SHP77 (cell line): Measurements from ENCODE around the gene CNPY1.
"Not testable (repeated sequence)": the region's sequence is repeated elsewhere in the genome, so short reads cannot be mapped to it uniquely, and the experiment has no call there.

ENCODE experiments used
- DNase-seq, 2 experiments: peaks; one replicate each; lab custom pipeline; 2025; lab: John Stamatoyannopoulos, UW

The CNPY1 gene

GRCh38 chr7:155578016-155578415, 31.7 kb upstream of the CNPY1 start:
- DNase-seq = no peak

- no peak for DNase-seq
Observed at GRCh38 chr7:155577509-155577905, 31.1 kb upstream of the CNPY1 start.

GRCh38 chr7:155576900-155577508, 30.6 kb upstream of the CNPY1 start:
- no peak for DNase-seq

- DNase-seq = no peak
Observed at GRCh38 chr7:155576416-155576815, 30.1 kb upstream of the CNPY1 start.

GRCh38 chr7:155574556-155575290, 28.4 kb upstream of the CNPY1 start:
- no peak for DNase-seq

GRCh38 chr7:155571581-155572345, 25.4 kb upstream of the CNPY1 start:
- DNase-seq = no peak

GRCh38 chr7:155570991-155571390, 24.6 kb upstream of the CNPY1 start:
- no peak for DNase-seq

- no peak for DNase-seq
Observed at GRCh38 chr7:155570171-155570958, 24.0 kb upstream of the CNPY1 start.

GRCh38 chr7:155569681-155570080, 23.3 kb upstream of the CNPY1 start:
- no peak for DNase-seq

GRCh38 chr7:155568842-155569494, 22.6 kb upstream of the CNPY1 start:
- no peak for DNase-seq

GRCh38 chr7:155568333-155568660, 21.9 kb upstream of the CNPY1 start:
- DNase-seq = no peak

GRCh38 chr7:155567646-155568332, 21.4 kb upstream of the CNPY1 start:
- no peak for DNase-seq

GRCh38 chr7:155566011-155566836, 19.9 kb upstream of the CNPY1 start:
- no peak for DNase-seq

- no peak for DNase-seq
Observed at GRCh38 chr7:155565596-155565995, 19.2 kb upstream of the CNPY1 start.

- DNase-seq = not testable (repeated sequence)
Observed at GRCh38 chr7:155562976-155563375, 16.6 kb upstream of the CNPY1 start.

- no peak for DNase-seq
Observed at GRCh38 chr7:155562106-155562505, 15.7 kb upstream of the CNPY1 start.

- no peak for DNase-seq
Observed at GRCh38 chr7:155560982-155561686, 14.8 kb upstream of the CNPY1 start.

GRCh38 chr7:155560196-155560885, 14.0 kb upstream of the CNPY1 start:
- DNase-seq = no peak

GRCh38 chr7:155559519-155560108, 13.3 kb upstream of the CNPY1 start:
- no peak for DNase-seq
